SH-SY5Y (cell line): Measurements from ENCODE around the gene ASS1.

Experiments used
- GATA2 ChIP-seq: IDR thresholded peaks from 2 replicates; pipeline ENCODE4 v1.6.1; 2011; ENCODE audit warnings: mild to moderate bottlenecking, low read depth, low read length
- GATA3 ChIP-seq: IDR thresholded peaks from 2 replicates; pipeline ENCODE4 v1.6.1; 2011; ENCODE audit warnings: low read depth, mild to moderate bottlenecking, low read length, moderate library complexity

GRCh38 chr9:130407916-130408663 lies 36.7 kb upstream of the ASS1 start:
- no peak for TF ChIP-seq GATA2
- no peak for TF ChIP-seq GATA3
